HG02970 (cell line): ENCODE results near the gene PTPN4.

Source experiments
- ATAC-seq: cut with Tn5 transposase; IDR thresholded peaks from one replicate; pipeline ENCODE4 v1.9.1; 2021; ENCODE audit warnings: mild to moderate bottlenecking, moderate library complexity, moderate number of reproducible peaks; ENCODE audit not compliant: unreplicated experiment, low FRiP score

The PTPN4 gene

GRCh38 chr2:119730671-119731177, 29.0 kb upstream of the PTPN4 start:
- ATAC-seq, result no peak

DNA sequence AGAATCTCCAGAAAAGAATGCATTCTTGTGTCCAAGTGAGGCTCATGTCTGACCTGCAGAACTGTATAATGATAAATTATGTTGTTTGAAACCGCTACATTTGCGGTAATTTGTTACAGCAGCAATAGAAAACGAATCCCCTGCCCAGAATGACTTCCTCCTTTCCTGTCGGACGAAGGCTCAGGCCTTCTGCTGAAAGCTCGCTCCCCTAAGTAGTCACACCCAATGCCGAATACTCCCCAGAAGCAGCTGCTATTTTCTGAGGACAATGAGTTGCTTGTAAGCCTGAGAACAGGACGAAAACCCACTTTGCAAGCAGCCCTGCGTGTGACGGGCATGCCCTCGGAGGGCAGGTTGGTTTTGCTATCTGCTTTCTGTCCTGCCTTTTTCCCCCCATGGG, 27.7 kb upstream of the PTPN4 start:
- ATAC-seq, result no peak

DNA sequence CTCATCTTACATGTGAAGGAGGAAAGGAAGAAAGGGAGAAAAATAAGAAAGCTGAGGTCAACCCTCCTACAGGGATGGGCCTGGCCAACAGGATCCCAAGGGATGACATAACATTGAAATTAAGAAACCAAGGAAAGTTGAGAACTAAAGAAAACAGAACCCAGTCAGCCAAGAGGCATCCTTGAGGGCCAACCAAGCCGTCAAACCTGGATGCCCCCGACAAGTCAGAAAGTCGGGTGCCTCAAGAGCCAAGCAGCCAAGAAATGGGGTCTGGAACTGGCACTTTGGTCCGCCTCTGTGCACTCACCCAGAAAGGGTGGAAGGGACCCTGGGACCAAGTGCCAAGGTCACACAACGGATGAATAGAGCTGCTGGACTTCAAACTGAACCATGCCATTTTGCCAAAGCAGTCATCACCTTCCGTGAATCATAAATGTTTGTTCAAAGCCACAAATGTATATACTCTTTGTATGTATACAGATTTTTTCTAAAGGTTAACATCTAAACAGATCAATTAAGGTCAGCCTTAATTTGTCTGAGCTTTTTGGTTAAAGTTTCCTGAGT, 27.0 kb upstream of the PTPN4 start:
- ATAC-seq, result no peak

DNA sequence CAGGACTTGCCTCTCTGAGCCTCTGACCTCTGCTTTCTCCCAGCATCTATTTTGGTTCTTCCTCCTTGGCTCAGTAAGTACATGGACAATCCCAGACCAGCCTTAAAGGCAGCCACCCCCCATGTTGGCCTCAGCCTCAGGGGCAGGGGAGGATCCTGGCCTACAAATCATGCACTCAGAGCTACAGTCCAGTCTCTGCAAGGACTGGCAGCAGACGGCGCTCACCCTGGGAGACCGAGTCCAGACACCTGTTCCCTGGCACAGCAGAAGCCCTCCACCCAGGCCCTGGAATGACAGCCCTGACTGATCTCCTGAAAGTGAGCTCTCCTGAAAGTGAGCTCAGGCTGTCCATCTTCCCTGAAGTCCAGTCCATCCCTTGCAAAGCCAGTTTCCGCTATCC, 25.7 kb upstream of the PTPN4 start:
- no peak for ATAC-seq

GRCh38 chr2:119735565-119735964, 24.2 kb upstream of the PTPN4 start:
- ATAC-seq, result no peak

DNA sequence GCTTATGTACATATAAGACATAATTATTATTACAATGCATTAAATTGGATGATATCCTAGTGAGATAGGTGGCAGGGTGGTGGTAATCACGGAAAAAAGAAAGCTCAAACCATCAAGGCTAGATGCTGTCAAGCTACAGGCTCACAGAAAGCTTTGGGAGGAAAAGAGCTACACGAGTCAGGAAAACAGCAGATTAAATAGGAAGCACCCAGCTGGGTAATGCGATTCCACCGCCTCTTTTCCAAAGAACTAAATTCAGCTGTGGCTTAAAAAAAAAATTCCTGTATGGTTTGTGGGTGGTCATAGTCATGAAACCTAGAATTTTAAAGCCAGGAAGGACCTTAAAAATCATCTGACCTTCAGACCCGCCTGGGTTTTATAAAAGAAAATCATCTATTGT, 23.7 kb upstream of the PTPN4 start:
- ATAC-seq, result no peak

DNA sequence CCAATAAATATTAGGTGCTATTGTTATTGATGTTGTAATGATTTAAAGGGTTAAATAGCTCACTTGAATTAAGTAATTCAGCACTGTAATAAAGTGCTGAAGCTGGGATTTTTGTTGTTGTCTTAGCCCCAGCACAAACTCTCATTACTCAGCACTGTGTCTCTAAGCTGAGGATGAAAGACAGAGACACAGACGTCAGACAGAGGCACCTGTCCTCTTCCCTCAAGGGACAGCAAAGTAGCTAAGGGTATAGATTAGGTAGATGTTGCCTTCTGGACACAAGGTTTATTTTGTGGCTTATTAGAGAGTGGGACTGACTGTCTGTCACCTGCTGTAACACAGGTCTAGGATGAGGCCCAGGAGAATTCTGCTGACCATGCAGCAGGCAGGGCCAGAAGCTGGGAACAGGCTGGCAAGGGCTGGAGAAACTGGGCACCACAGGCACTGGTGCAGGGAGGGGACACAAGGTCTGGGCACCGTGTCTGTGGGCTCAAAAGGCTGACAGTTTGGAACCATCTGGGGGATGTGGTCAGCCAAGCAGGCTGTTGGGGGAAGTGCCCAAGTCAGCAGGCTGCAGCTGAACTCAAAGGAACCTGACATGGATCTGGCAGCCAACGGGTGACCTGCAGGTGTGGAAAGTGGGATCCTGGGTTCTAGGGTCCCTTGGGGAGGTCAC, 20.0 kb upstream of the PTPN4 start:
- no peak for ATAC-seq

- no peak for ATAC-seq
Observed at GRCh38 chr2:119741001-119741400, 18.7 kb upstream of the PTPN4 start.

GRCh38 chr2:119741868-119742267, 17.9 kb upstream of the PTPN4 start:
- no peak for ATAC-seq

DNA sequence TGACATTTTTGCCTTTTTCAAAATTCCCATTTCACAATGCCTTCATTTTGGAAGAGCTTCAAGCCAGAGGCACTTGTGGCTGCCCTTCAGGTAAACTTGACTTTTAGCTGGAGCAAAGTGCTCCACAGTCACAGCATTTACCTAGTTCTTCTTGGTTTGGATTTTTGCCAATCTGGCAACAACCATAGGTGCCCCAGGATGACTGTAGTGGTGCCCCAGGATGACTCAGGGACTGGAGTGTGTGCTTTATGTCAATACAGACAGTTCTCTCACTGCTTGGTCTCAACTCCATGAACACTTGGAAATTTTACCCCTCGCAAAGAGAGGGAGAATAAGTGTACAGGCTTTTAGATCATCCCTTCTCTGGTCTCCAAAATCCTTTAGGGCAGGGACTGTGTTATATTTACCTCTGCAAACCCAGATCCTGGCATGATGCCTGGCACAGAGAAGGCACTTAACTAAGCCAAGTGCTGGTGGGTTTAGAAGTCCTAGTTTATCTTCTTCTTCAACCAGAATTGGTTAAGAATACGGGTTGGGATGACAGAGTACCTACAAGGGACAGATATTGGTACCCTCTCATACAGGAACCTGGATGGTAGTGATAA, 15.3 kb upstream of the PTPN4 start:
- no peak for ATAC-seq

DNA sequence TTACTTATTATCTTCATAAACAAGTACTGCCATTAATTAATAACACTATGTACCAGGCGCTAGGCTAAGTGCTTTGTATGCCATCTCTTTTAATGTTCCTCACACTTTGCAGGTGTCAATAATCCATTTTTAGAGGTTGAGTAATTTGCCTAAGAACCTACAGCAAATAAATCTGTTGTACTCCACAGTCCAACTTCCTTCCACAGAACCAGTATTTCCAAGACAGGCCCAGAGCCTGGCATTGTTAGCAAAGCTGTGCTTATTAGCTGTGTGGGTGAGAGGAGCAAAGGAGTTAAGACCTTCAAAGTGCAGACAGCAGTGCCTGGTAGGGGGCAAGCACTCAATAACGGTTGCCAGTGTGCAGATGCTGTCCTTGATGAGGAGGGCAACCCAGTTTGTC, 14.2 kb upstream of the PTPN4 start:
- ATAC-seq, result no peak

DNA sequence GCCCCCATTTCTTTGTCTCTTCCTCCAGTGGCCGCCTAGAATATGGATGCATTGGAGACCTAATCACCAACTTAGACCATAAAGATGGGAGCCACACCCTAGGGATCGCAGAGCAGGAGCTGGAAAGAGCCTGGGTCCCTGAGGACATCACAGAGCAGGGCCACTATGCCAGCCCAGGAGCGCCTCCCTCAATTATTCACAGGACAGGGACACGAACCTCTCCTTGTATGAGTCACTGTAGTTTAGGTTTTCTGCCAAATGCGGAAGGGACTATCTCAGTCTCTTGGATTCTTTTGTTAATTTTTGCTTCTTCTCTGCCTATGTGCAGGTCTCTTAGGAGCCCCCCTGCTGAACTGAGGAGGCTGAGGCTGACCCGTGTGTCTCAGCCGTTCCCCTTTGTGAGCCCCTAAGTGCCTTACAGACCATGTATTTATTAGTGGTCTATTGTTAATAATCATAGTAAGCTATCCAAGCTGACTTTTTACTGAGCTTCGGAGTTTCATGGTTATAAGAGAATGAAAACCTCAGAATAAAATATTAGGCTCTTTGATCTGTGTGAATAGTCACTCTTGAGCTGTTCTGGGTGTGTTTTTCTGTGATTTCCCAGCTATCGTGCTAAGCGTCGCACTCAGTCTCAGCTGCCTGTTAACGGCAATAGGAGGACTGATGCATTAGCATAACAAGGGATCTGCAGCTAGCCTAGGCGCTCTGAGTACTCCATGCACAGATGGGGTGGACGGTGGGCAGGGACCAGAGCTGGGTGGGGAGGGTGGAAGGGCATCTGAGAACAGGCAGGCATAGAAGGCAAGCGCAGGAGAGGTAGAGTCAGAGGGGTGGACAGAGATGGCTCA, 12.7 kb upstream of the PTPN4 start:
- ATAC-seq, result no peak

- no peak for ATAC-seq
Observed at GRCh38 chr2:119748135-119748534, 11.6 kb upstream of the PTPN4 start.

- no peak for ATAC-seq
Observed at GRCh38 chr2:119749477-119750012, 10.2 kb upstream of the PTPN4 start.

DNA sequence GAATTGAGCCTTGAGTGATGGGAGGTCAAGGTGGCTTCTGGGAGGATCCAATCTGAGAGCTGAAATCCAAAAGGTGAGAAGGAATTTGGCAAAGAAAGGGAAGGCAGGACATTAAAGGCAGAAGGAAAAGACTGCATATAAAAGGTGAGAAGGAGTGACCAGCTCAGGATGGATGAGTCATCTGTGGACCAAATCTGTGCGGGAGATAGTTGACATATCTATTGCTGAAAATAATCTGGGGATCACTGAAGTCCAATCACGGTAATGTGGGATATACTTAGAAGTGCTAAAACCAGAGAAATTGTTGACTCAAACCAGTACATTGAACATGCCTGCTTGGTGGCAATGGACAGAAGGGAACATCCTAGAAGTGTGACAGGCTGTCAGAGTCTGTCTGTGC, 8.0 kb upstream of the PTPN4 start:
- no peak for ATAC-seq

DNA sequence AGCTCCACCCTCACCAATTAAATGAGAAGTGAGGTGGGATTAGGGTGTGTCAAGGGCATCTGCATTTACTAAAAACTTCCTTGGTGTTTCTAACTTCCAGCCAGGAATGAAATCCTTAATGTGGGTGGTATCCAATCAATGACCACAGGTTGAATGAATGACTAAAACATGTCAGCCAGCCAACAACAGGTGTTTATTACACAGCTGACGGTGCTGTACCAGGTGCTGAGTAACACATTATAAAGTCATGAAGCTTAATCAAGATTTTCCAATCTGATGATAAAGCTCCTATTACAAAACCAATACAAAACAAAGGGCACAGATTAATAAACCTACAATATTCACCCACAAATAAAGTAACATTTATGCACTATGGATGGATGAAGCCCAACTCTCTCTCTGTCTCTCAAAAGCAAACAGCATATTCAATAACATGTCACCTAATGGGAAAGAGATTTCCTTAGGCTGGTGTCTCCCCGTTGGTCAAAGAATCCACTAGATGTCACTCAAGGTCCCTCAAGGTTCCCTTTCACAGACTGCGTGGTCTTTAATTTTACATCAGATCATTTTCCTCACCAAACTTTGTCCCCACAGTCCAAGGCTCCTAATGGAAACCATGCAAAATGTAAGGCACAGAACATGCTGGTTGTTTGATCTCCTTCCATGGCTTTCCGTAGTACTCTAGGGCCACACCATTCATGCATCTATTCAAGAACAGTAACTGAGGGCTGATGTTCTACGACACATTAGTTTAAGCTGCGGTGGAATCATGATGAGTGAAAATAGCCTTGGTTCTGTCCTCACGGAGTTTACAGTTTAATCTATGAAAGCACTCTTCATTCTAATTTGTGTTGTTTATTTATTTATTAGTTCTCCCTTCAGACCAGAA, 6.4 kb upstream of the PTPN4 start:
- no peak for ATAC-seq

- no peak for ATAC-seq
Observed at GRCh38 chr2:119753930-119754321, 5.8 kb upstream of the PTPN4 start.

DNA sequence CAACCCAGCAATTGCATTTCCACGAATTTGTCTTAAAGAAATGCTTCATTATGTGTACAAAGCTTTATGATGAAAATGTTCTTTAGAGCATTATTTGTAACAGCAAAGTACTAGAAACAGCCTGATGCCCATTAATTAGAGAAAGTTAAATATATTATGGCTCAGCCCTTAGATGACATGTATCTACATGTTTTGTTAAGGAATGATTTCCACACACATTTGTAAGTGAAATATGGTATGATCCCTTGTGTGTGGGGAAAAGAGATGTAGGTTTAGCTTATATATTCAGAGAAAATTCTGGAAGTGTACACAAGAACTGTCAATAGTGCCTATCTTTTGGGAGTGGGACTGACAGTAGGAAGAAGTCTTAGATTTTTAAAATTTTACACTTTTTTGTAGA, 3.8 kb upstream of the PTPN4 start:
- no peak for ATAC-seq

- ATAC-seq, result no peak
Observed at GRCh38 chr2:119756837-119757236, 2.9 kb upstream of the PTPN4 start.

- no peak for ATAC-seq
Observed at GRCh38 chr2:119758881-119759450, 756 bp upstream of the PTPN4 start.
